K562 (cell line): ENCODE data around the gene RGS9.

Experiments
- HDGF ChIP-seq: fragments of 450-650 bp; IDR thresholded peaks from 2 replicates; pipeline ENCODE4 v1.6.1; 2016
- TARDBP ChIP-seq: fragments of 450-650 bp; IDR thresholded peaks from 2 replicates; pipeline ENCODE4 v1.6.1; 2016

GRCh38 chr17:65155622-65156021 lies 18.5 kb downstream of the RGS9 start:
- no peak for TF ChIP-seq HDGF
- no peak for TF ChIP-seq TARDBP
